Amygdala (tissue), 56 donors: ENCODE data around the gene TK1.
"Not testable (repeated sequence)": the region's sequence is repeated elsewhere in the genome, so short reads cannot be mapped to it uniquely, and the experiment has no call there.

Source experiments
- DNase-seq, 56 donors: peaks; one replicate each; lab custom pipeline; 2025; lab: John Stamatoyannopoulos, UW

The TK1 gene

GRCh38 chr17:78163881-78164747, 22.7 kb downstream of the TK1 start:
- no peak for DNase-seq

GRCh38 chr17:78159575-78160158, 27.2 kb downstream of the TK1 start:
- DNase-seq = no peak

GRCh38 chr17:78154903-78155811, 31.7 kb downstream of the TK1 start:
- DNase-seq = peak in 1 of 56 donors; percentile 24

GRCh38 chr17:78151514-78152008, 35.3 kb downstream of the TK1 start:
- DNase-seq = no peak

- no peak for DNase-seq
Observed at GRCh38 chr17:78148286-78149016, 38.4 kb downstream of the TK1 start.

- no peak for DNase-seq
Observed at GRCh38 chr17:78147315-78147998, 39.4 kb downstream of the TK1 start.

GRCh38 chr17:78146881-78147280, 40.0 kb downstream of the TK1 start:
- no peak for DNase-seq

- DNase-seq = no peak
Observed at GRCh38 chr17:78146471-78146869, 40.4 kb downstream of the TK1 start.

- peak in 38 of 56 donors; percentile 18 to 80 (median 58) for DNase-seq
Observed at GRCh38 chr17:78144736-78145641, 41.9 kb downstream of the TK1 start.

GRCh38 chr17:78144147-78144719, 42.6 kb downstream of the TK1 start:
- peak in 47 of 56 donors; percentile 17 to 80 (median 61) for DNase-seq

- DNase-seq = no peak
Observed at GRCh38 chr17:78143214-78144146, 43.4 kb downstream of the TK1 start.

GRCh38 chr17:78142119-78142861, 44.6 kb downstream of the TK1 start:
- DNase-seq = no peak

GRCh38 chr17:78141437-78142118, 45.3 kb downstream of the TK1 start:
- DNase-seq = no peak

GRCh38 chr17:78140169-78141051, 46.4 kb downstream of the TK1 start:
- peak in 15 of 56 donors; percentile 22 to 80 (median 35) for DNase-seq

- not testable (repeated sequence) for DNase-seq
Observed at GRCh38 chr17:78139861-78140168, 47.0 kb downstream of the TK1 start.
